CD4-positive, alpha-beta T cell (primary cell): ENCODE data around the gene FGF19. TPM values are rescaled to one million over a fixed set of nuclear protein-coding genes. Genes with fewer than 3 reads are reported as not detected.

Experiments
- ATAC-seq: fragments of 200-7000 bp; cut with Tn5 transposase; one replicate; pipeline ENCODE4 v1.10.0; 2022; ENCODE audit warnings: mild to moderate bottlenecking; ENCODE audit not compliant: poor library complexity
- CTCF ChIA-PET: fragments of 350-600 bp; sonication (Branson Sonifier 250); formaldehyde crosslinking; loops from one replicate; lab custom pipeline; 2021; ENCODE audit warnings: antibody characterized with exemption, inconsistent platforms; lab: Charles Lee
- POLR2A ChIA-PET: fragments of 350-600 bp; sonication (Branson Sonifier 250); formaldehyde crosslinking; loops from one replicate; lab custom pipeline; 2021; ENCODE audit warnings: antibody characterized with exemption, inconsistent platforms; lab: Charles Lee
- DNase-seq, 14 experiments: peaks; one replicate each; pipeline ENCODE4 v3.0.0-alpha.2; 2013 to 2020; ENCODE audit warnings: mixed read lengths in 2 of 14
- H3K27ac ChIP-seq, 2 donors: one replicate each; pipeline versions ENCODE4 v1.5.1 to v1.7.0; 2013; ENCODE audit warnings: low read length in 2 of 2, low read depth in 1 of 2, mild to moderate bottlenecking in 1 of 2
- H3K27me3 ChIP-seq, 2 experiments: 1 replicate in 1 of 2; 2 replicates in 1 of 2; pipeline versions ENCODE4 v1.6.1 to v1.7.0; 2013; ENCODE audit warnings: low read length in 2 of 2, control low read depth in 1 of 2, mild to moderate bottlenecking in 1 of 2, moderate library complexity in 1 of 2; ENCODE audit not compliant: insufficient read depth in 2 of 2, control insufficient read depth in 1 of 2
- H3K36me3 ChIP-seq: one replicate; pipeline ENCODE4 v1.6.1; 2013; ENCODE audit warnings: low read length, control low read depth; ENCODE audit not compliant: insufficient read depth
- H3K4me1 ChIP-seq: one replicate; pipeline ENCODE4 v1.6.1; 2013; ENCODE audit warnings: low read length, control low read depth; ENCODE audit not compliant: insufficient read depth
- H3K4me3 ChIP-seq: one replicate; pipeline ENCODE4 v1.5.1; 2013; ENCODE audit warnings: mild to moderate bottlenecking, low read length, moderate library complexity
- H3K9me3 ChIP-seq, 2 experiments: 1 replicate in 1 of 2; 2 replicates in 1 of 2; pipeline versions ENCODE4 v1.6.1 to v1.7.0; 2013; ENCODE audit warnings: low read length in 2 of 2, mild to moderate bottlenecking in 2 of 2, control low read depth in 1 of 2, moderate library complexity in 1 of 2; ENCODE audit not compliant: control insufficient read depth in 1 of 2, insufficient read depth in 1 of 2
- H3K27ac Mint-ChIP-seq: one replicate; pipeline ENCODE4 v1.8.0; 2020; ENCODE audit warnings: mixed read lengths
- H3K27me3 Mint-ChIP-seq: one replicate; pipeline ENCODE4 v1.8.0; 2021; ENCODE audit warnings: mixed read lengths
- H3K36me3 Mint-ChIP-seq: one replicate; pipeline ENCODE4 v1.8.0; 2021; ENCODE audit warnings: low read depth, mixed read lengths
- H3K4me1 Mint-ChIP-seq: one replicate; pipeline ENCODE4 v1.8.0; 2021; ENCODE audit warnings: low read depth, mixed read lengths
- H3K4me3 Mint-ChIP-seq: one replicate; pipeline ENCODE4 v1.8.0; 2020; ENCODE audit warnings: mild to moderate bottlenecking, mixed read lengths
- H3K9me3 Mint-ChIP-seq: one replicate; pipeline ENCODE4 v1.8.0; 2020; ENCODE audit warnings: mixed read lengths
- CTCF ChIP-seq: fragments of 200-600 bp; IDR thresholded peaks from one replicate; pipeline ENCODE4 v1.8.0; 2022; ENCODE audit warnings: antibody characterized with exemption, mild to moderate bottlenecking
- intact Hi-C, 2 experiments: fragments of 100-400 bp; cut with DNase I in 1 of 2; cut with micrococcal nuclease in 1 of 2; formaldehyde crosslinking; loops; one replicate each; pipeline versions ENCODE4 v1.15.1 to v1.9.0; 2023 to 2025; cut with DNase I, micrococcal nuclease
- total RNA-seq, 174 experiments: library from RNA in 2 of 174; stranded (reverse) in 2 of 174; gene quantifications; one replicate each; pipeline ENCODE4 v1.2.3 and lab custom pipeline; 2021 to 2026

FGF19 gene
- total RNA-seq, 2 experiments from 2014 or later: not detected

- Mint-ChIP-seq H3K4me1 (no peaks in the 10 kb centered on the region), H3K27ac (no peak overlapping the region), H3K9me3 (no peaks in the 10 kb centered on the region), H3K4me3 (no peak overlapping the region), H3K36me3 (no peaks in the 10 kb centered on the region), H3K27me3 (peaks cover 74% of the 10 kb centered on the region)
- no peaks in the 10 kb centered on the region for H3K36me3 ChIP-seq
- TF ChIP-seq CTCF: no peak
- ChIA-PET POLR2A (no interaction called here), CTCF (no interaction called here)
- H3K9me3 ChIP-seq: peaks cover 0 to 22% of the 10 kb centered on the region in 2 experiments
- H3K4me1 ChIP-seq: no peaks in the 10 kb centered on the region
- no peak overlapping the region for H3K27ac ChIP-seq
- DNase-seq (no peak), ATAC-seq (no peak)
- intact Hi-C loops: no loop called here
- H3K27me3 ChIP-seq: peaks cover 23 to 54% of the 10 kb centered on the region in 2 experiments
- H3K4me3 ChIP-seq: no peak overlapping the region
Observed at GRCh38 chr11:69727266-69727665, 23.4 kb upstream of the FGF19 start.

- CTCF ChIA-PET: no interaction called here
- H3K4me1 Mint-ChIP-seq: no peaks in the 10 kb centered on the region
- no peaks in the 10 kb centered on the region for H3K36me3 Mint-ChIP-seq
- H3K27ac Mint-ChIP-seq: no peak overlapping the region
- H3K4me3 Mint-ChIP-seq: no peak overlapping the region
- peaks cover 67% of the 10 kb centered on the region for H3K27me3 Mint-ChIP-seq
- Histone ChIP-seq H3K4me1 (no peaks in the 10 kb centered on the region), H3K9me3 (peaks cover 0 to 22% of the 10 kb centered on the region in 2 experiments), H3K36me3 (no peaks in the 10 kb centered on the region), H3K27me3 (peaks cover 27 to 58% of the 10 kb centered on the region in 2 experiments), H3K27ac (no peak overlapping the region), H3K4me3 (no peak overlapping the region)
- H3K9me3 Mint-ChIP-seq: no peaks in the 10 kb centered on the region
- no peak for DNase-seq
- POLR2A ChIA-PET: no interaction called here
- TF ChIP-seq CTCF: no peak
- no peak for ATAC-seq
- intact Hi-C loops: no loop called here
Observed at GRCh38 chr11:69726481-69726880, 22.7 kb upstream of the FGF19 start.

GRCh38 chr11:69726019-69726418 lies 22.2 kb upstream of the FGF19 start:
- intact Hi-C loops: no loop called here
- no peak for TF ChIP-seq CTCF
- no peaks in the 10 kb centered on the region for H3K36me3 Mint-ChIP-seq
- Histone ChIP-seq H3K9me3 (peaks cover 0 to 18% of the 10 kb centered on the region in 2 experiments), H3K4me1 (no peaks in the 10 kb centered on the region), H3K36me3 (no peaks in the 10 kb centered on the region), H3K27ac (no peak overlapping the region), H3K4me3 (no peak overlapping the region), H3K27me3 (peaks cover 31 to 59% of the 10 kb centered on the region in 2 experiments)
- ATAC-seq (no peak), DNase-seq (no peak)
- H3K27me3 Mint-ChIP-seq: peaks cover 68% of the 10 kb centered on the region
- ChIA-PET CTCF (no interaction called here), POLR2A (no interaction called here)
- no peak overlapping the region for H3K27ac Mint-ChIP-seq
- H3K9me3 Mint-ChIP-seq: no peaks in the 10 kb centered on the region
- no peak overlapping the region for H3K4me3 Mint-ChIP-seq
- H3K4me1 Mint-ChIP-seq: no peaks in the 10 kb centered on the region
